Calu3 (cell line): ENCODE results near the gene PDE7B. TPM values are rescaled to one million over a fixed set of nuclear protein-coding genes. Genes with fewer than 3 reads are reported as not detected.

ENCODE experiments used
- BruUV-seq: library from RNA; stranded (reverse); fragments of 400-500 nt; replicated peaks from 2 replicates; lab custom pipeline; 2021; lab: Mats Ljungman, UMichigan
- CTCF ChIA-PET: fragments of 300-600 bp; sonication (Branson Sonifier 250); formaldehyde crosslinking; loops from one replicate; lab custom pipeline; 2022; ENCODE audit warnings: antibody characterized with exemption; lab: Charles Lee
- DNase-seq: peaks from one replicate; pipeline ENCODE4 v3.0.0; 2022
- H3K27ac Mint-ChIP-seq: one replicate; pipeline ENCODE4 v1.8.0; 2022; ENCODE audit warnings: mixed read lengths; ENCODE audit not compliant: unreplicated experiment
- H3K27me3 Mint-ChIP-seq: one replicate; pipeline ENCODE4 v1.8.0; 2022; ENCODE audit warnings: mixed read lengths; ENCODE audit not compliant: unreplicated experiment
- H3K36me3 Mint-ChIP-seq: one replicate; pipeline ENCODE4 v1.8.0; 2022; ENCODE audit warnings: mild to moderate bottlenecking, moderate library complexity, mixed read lengths; ENCODE audit not compliant: insufficient read depth, unreplicated experiment
- H3K4me1 Mint-ChIP-seq: one replicate; pipeline ENCODE4 v1.8.0; 2022; ENCODE audit warnings: mild to moderate bottlenecking, low read depth, mixed read lengths; ENCODE audit not compliant: unreplicated experiment
- H3K4me3 Mint-ChIP-seq: one replicate; pipeline ENCODE4 v1.8.0; 2022; ENCODE audit warnings: mild to moderate bottlenecking, low read depth, moderate library complexity, mixed read lengths; ENCODE audit not compliant: unreplicated experiment
- H3K9me3 Mint-ChIP-seq: one replicate; pipeline ENCODE4 v1.8.0; 2022; ENCODE audit warnings: low read depth, mixed read lengths; ENCODE audit not compliant: unreplicated experiment
- CTCF ChIP-seq: fragments of 200-600 bp; IDR thresholded peaks from one replicate; pipeline ENCODE4 v1.8.0; 2022; ENCODE audit warnings: antibody characterized with exemption; ENCODE audit not compliant: unreplicated experiment
- intact Hi-C: fragments of 100-400 bp; cut with micrococcal nuclease; formaldehyde crosslinking; loops from one replicate; pipeline ENCODE4 v1.10.0; 2022; ENCODE audit not compliant: unreplicated experiment
- total RNA-seq: library from RNA; stranded (reverse); gene quantifications from 2 replicates; pipeline ENCODE4 v1.2.3, GENCODE V29; 2022

Gene PDE7B
- total RNA-seq, 1 experiment from 2014 or later, result 0.09 TPM

DNA sequence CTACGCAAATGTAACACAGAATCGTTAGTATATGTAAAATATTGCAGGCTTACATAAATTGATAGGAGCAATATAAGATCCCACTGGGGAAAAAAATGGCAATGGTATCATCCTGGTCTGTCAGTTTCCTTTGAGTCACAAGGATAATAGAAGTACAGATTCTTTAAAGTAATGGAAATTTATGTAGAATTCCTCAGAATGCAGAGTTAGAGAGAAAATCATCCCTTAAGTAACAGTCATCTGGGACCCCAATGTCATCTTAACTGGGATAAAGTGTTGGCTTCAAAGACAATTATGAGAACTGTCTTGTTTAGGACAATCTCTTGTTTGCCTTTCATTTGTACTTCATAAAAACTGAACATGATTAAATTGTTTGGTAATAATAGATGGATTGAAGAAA lies 34.5 kb upstream of the PDE7B start:
- intact Hi-C loops, result no loop called here
- Mint-ChIP-seq H3K27me3 (no peaks in the 10 kb centered on the region), H3K27ac (no peak overlapping the region), H3K9me3 (no peaks in the 10 kb centered on the region), H3K4me1 (peaks cover 7% of the 10 kb centered on the region), H3K4me3 (no peak overlapping the region), H3K36me3 (no peaks in the 10 kb centered on the region)
- no peak for TF ChIP-seq CTCF
- DNase-seq, result no peak
- CTCF ChIA-PET, result interaction anchor here (0.7 kb wide), 1 partner anchor 567 kb away, joined by 3 read pairs; no protein-coding TSS in a partner anchor
- BruUV-seq, result no TSS peak

- Mint-ChIP-seq H3K9me3 (no peaks in the 10 kb centered on the region), H3K27ac (no peak overlapping the region), H3K4me1 (peaks cover 7% of the 10 kb centered on the region), H3K36me3 (no peaks in the 10 kb centered on the region), H3K4me3 (no peak overlapping the region), H3K27me3 (no peaks in the 10 kb centered on the region)
- no TSS peak for BruUV-seq
- intact Hi-C loops, result no loop called here
- DNase-seq, result no peak
- CTCF ChIA-PET, result no interaction called here
- no peak for TF ChIP-seq CTCF
Measured at GRCh38 chr6:135819665-135820064, 31.8 kb upstream of the PDE7B start.

DNA sequence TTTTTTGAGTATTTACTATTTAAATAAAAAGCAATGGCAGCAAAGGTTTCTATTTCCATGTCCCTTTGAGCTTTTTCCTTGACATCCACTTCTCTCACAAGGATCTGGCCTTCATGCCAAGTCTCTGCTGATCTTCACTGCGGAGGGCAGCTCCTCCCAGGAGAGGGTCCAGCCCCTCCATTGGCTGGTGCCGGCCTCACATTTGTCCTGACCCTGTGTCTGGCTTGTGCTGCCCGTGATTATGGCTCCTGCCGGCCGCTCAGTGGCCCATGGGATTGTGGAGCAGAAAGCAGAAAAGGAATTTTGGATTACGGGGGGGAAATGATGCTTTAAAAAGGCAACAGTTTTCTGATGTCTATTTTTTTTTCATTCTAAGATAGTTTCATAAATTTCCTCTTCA lies 31.2 kb upstream of the PDE7B start:
- CTCF ChIA-PET, result no interaction called here
- no peak overlapping the region for H3K4me3 Mint-ChIP-seq
- no peak overlapping the region for H3K27ac Mint-ChIP-seq
- TF ChIP-seq CTCF, result no peak
- DNase-seq, result no peak
- BruUV-seq, result no TSS peak
- intact Hi-C loops, result no loop called here
- H3K27me3 Mint-ChIP-seq, result no peaks in the 10 kb centered on the region
- no peaks in the 10 kb centered on the region for H3K36me3 Mint-ChIP-seq
- peaks cover 7% of the 10 kb centered on the region for H3K4me1 Mint-ChIP-seq
- H3K9me3 Mint-ChIP-seq, result no peaks in the 10 kb centered on the region

GRCh38 chr6:135823851-135824250 lies 27.6 kb upstream of the PDE7B start:
- no TSS peak for BruUV-seq
- CTCF ChIA-PET, result no interaction called here
- no peak for DNase-seq
- H3K4me3 Mint-ChIP-seq, result no peak overlapping the region
- no peak for TF ChIP-seq CTCF
- H3K36me3 Mint-ChIP-seq, result no peaks in the 10 kb centered on the region
- no peaks in the 10 kb centered on the region for H3K27me3 Mint-ChIP-seq
- no peaks in the 10 kb centered on the region for H3K9me3 Mint-ChIP-seq
- H3K27ac Mint-ChIP-seq, result no peak overlapping the region
- intact Hi-C loops, result no loop called here
- H3K4me1 Mint-ChIP-seq, result no peaks in the 10 kb centered on the region
